GM23338 (cell line): ENCODE data around the gene SFT2D2. TPM values are rescaled to one million over a fixed set of nuclear protein-coding genes. Genes with fewer than 3 reads are reported as not detected.

Source experiments
- ATAC-seq: fragments of 200-7000 bp; cut with Tn5 transposase; 3 replicates; pipeline ENCODE4 v1.9.1; 2020
- DNase-seq: peaks from one replicate; pipeline ENCODE4 v3.0.0-alpha.2; 2015; ENCODE audit warnings: low spot score
- H2AFZ ChIP-seq: fragments of 200-600 bp; sonication (generic); 2 replicates; pipeline ENCODE4 v1.8.0; 2016; ENCODE audit warnings: antibody characterized with exemption, mild to moderate bottlenecking, moderate library complexity
- H3F3A ChIP-seq: fragments of 200-600 bp; sonication (generic); replicated peaks from 2 replicates; pipeline ENCODE4 v1.8.0; 2017; ENCODE audit warnings: antibody characterized with exemption, mixed run types, low read depth
- H3K27ac ChIP-seq: fragments of 200-600 bp; sonication (generic); 2 replicates; pipeline ENCODE4 v1.6.1; 2016; ENCODE audit warnings: low read depth
- H3K27me3 ChIP-seq: fragments of 200-600 bp; sonication (generic); 2 replicates; pipeline ENCODE4 v1.8.0; 2016; ENCODE audit warnings: mild to moderate bottlenecking, mixed run types, moderate library complexity; ENCODE audit not compliant: insufficient read depth
- H3K36me3 ChIP-seq: fragments of 200-600 bp; sonication (generic); 2 replicates; pipeline ENCODE4 v1.8.0; 2016; ENCODE audit warnings: mild to moderate bottlenecking; ENCODE audit not compliant: insufficient read depth
- H3K4me1 ChIP-seq: fragments of 200-600 bp; sonication (generic); 2 replicates; pipeline ENCODE4 v1.8.0; 2016; ENCODE audit warnings: mild to moderate bottlenecking, moderate library complexity; ENCODE audit not compliant: insufficient read depth
- H3K4me2 ChIP-seq: fragments of 200-600 bp; sonication (generic); 2 replicates; pipeline ENCODE4 v1.7.1; 2017; ENCODE audit warnings: mixed run types
- H3K4me3 ChIP-seq: fragments of 200-600 bp; sonication (generic); 2 replicates; pipeline ENCODE4 v1.6.1; 2016; ENCODE audit warnings: mixed run types
- H3K79me2 ChIP-seq: fragments of 200-600 bp; sonication (generic); replicated peaks from 2 replicates; pipeline ENCODE4 v1.8.0; 2017; ENCODE audit warnings: mild to moderate bottlenecking; ENCODE audit not compliant: insufficient read depth
- H3K9me2 ChIP-seq: fragments of 200-600 bp; sonication (generic); 2 replicates; pipeline ENCODE4 v1.8.0; 2017; ENCODE audit not compliant: insufficient read depth
- H4K20me1 ChIP-seq: fragments of 200-600 bp; sonication (generic); replicated peaks from 2 replicates; pipeline ENCODE4 v1.8.0; 2017; ENCODE audit warnings: mild to moderate bottlenecking; ENCODE audit not compliant: insufficient read depth
- H3K27ac Mint-ChIP-seq: 2 replicates; pipeline ENCODE4 v1.8.0; 2020; ENCODE audit warnings: inconsistent platforms, mild to moderate bottlenecking, moderate library complexity, mixed read lengths
- H3K27me3 Mint-ChIP-seq: 3 replicates; pipeline ENCODE4 v1.8.0; 2022; ENCODE audit warnings: low read depth, mild to moderate bottlenecking, moderate library complexity, mixed read lengths, inconsistent platforms; ENCODE audit not compliant: insufficient read depth, poor library complexity
- H3K36me3 Mint-ChIP-seq: 3 replicates; pipeline ENCODE4 v1.8.0; 2021; ENCODE audit warnings: low read depth, mild to moderate bottlenecking, inconsistent platforms, moderate library complexity, mixed read lengths
- H3K4me1 Mint-ChIP-seq: 3 replicates; pipeline ENCODE4 v1.8.0; 2020; ENCODE audit warnings: mild to moderate bottlenecking, inconsistent platforms, mixed read lengths
- H3K4me3 Mint-ChIP-seq: 3 replicates; pipeline ENCODE4 v1.8.0; 2021; ENCODE audit warnings: moderate library complexity, mild to moderate bottlenecking, inconsistent platforms, mixed read lengths
- H3K9me3 Mint-ChIP-seq: 3 replicates; pipeline ENCODE4 v1.8.0; 2020; ENCODE audit warnings: moderate library complexity, mild to moderate bottlenecking, inconsistent platforms, mixed read lengths
- EZH2 ChIP-seq: fragments of 200-600 bp; sonication (generic); IDR thresholded peaks from one replicate; pipeline ENCODE4 v1.8.0; 2017; ENCODE audit warnings: antibody characterized with exemption, mild to moderate bottlenecking, low read depth; ENCODE audit not compliant: unreplicated experiment
- EZH2phosphoT487 ChIP-seq: fragments of 200-600 bp; sonication (generic); IDR thresholded peaks from one replicate; pipeline ENCODE4 v1.8.1; 2018; ENCODE audit warnings: antibody characterized with exemption; ENCODE audit not compliant: unreplicated experiment
- JUNB ChIP-seq: IDR thresholded peaks from one replicate; pipeline ENCODE4 v1.6.1; 2016; ENCODE audit warnings: antibody characterized with exemption; ENCODE audit not compliant: unreplicated experiment
- NANOG ChIP-seq: IDR thresholded peaks from 2 replicates; pipeline ENCODE4 v1.6.1; 2016; ENCODE audit warnings: antibody characterized with exemption, borderline replicate concordance
- POLR2AphosphoS5 ChIP-seq: IDR thresholded peaks from 2 replicates; pipeline ENCODE4 v1.6.1; 2016; ENCODE audit warnings: antibody characterized with exemption, low read depth
- STAT1 ChIP-seq: IDR thresholded peaks from one replicate; pipeline ENCODE4 v1.6.1; 2016; ENCODE audit warnings: antibody characterized with exemption; ENCODE audit not compliant: unreplicated experiment
- ZNF114 ChIP-seq: fragments of 250-450 bp; sonication (Bioruptor Pico); IDR thresholded peaks from 2 replicates; pipeline ENCODE4 v1.5.0; 2020; ENCODE audit warnings: mild to moderate bottlenecking, moderate library complexity
- ZNF331 ChIP-seq: fragments of 250-450 bp; sonication (Bioruptor Pico); IDR thresholded peaks from 2 replicates; pipeline ENCODE4 v1.5.0; 2020; ENCODE audit warnings: low read depth, mild to moderate bottlenecking, moderate library complexity
- polyA plus RNA-seq: library from polyadenylated mRNA; unstranded; fragments of >200 nt; fragmentation: Nextera tagmentation; extraction: Ambion mirVana; gene quantifications from 2 replicates; pipeline ENCODE4 v1.2.1, GENCODE V29; 2016
- small RNA-seq: library from RNA; depleted of rRNA; stranded (forward); fragments of <200 nt; gene quantifications from one replicate; pipeline ENCODE3, GENCODE V24; 2014; ENCODE audit warnings: low replicate concordance
- total RNA-seq: library from RNA; depleted of rRNA; stranded (reverse); fragments of >200 nt; shearing (Covaris generic); gene quantifications from 2 replicates; pipeline ENCODE4 v1.2.3, GENCODE V29; 2014; rRNA removed
- TF ChIP-seq, protein P1 (sequence below), 2 experiments: fragments of 200-600 bp in 1 of 2; sonication (generic) in 1 of 2; conservative IDR thresholded peaks; 2 replicates each; pipeline versions ENCODE4 v1.5.1 to v1.6.1; 2016 to 2017; ENCODE audit warnings: antibody characterized with exemption in 2 of 2, low read depth in 2 of 2, mild to moderate bottlenecking in 2 of 2, moderate library complexity in 1 of 2
- TF ChIP-seq, protein P2 (sequence below): IDR thresholded peaks from one replicate; pipeline ENCODE4 v1.6.1; 2018; ENCODE audit warnings: antibody characterized with exemption; ENCODE audit not compliant: unreplicated experiment

The SFT2D2 gene
- total and polyA plus RNA-seq, 2 experiments from 2014 or later = 7.6 to 27.2 TPM

DNA sequence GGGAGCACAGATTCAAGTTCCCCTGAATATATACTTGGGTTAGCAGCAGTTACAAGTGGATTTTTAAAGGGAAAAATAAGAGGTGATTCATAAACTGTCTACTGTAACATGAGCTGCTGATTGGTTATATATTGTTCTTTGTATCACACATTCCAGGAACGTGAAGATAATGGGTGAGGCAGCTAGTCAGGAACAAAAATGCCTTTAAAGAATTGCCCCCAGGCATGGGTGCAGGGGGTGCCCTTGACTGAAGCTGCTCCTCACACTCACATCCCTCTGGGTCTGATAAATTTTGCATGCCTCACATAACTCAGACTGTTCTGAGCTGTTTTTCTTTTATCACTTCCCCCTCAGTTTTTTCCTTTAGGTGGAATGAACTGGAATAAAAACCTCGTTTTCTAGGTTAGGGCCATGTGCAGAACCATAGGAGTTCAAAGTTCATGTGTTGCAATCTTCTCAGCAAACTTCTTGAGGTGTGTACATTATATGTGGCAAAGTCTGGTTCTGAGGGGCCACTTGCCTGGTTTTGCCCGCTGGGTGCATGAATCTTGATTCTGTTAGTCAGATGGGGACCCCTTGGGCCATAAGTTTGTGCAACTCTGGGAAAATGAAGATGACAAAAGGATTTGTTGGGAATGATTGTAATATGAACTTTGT, 76.0 kb downstream of the SFT2D2 start:
- no peak overlapping the region for H3K4me3 Mint-ChIP-seq
- no peak for DNase-seq
- H3K4me3 ChIP-seq = no peak overlapping the region

More for the DNA sequence above, 76.0 kb downstream of the SFT2D2 start:
- Histone ChIP-seq H4K20me1 (no peaks in the 10 kb centered on the region), H3K79me2 (no peaks in the 10 kb centered on the region), H3K27me3 (no peaks in the 10 kb centered on the region), H3K4me1 (no peaks in the 10 kb centered on the region), H3K36me3 (no peaks in the 10 kb centered on the region), H3F3A (no peaks in the 10 kb centered on the region), H3K4me2 (no peak overlapping the region), H2AFZ (no peak overlapping the region), H3K27ac (no peak overlapping the region), H3K9me2 (no peaks in the 10 kb centered on the region; the same call in 1 of the 2 replicates)
- Mint-ChIP-seq H3K36me3 (no peaks in the 10 kb centered on the region), H3K4me1 (peaks cover 19% of the 10 kb centered on the region), H3K27me3 (peaks cover 5% of the 10 kb centered on the region), H3K9me3 (no peaks in the 10 kb centered on the region; the same call in 2 of the 3 replicates), H3K27ac (no peak overlapping the region)
- no peak for TF ChIP-seq NANOG
- TF ChIP-seq, protein P1, sequence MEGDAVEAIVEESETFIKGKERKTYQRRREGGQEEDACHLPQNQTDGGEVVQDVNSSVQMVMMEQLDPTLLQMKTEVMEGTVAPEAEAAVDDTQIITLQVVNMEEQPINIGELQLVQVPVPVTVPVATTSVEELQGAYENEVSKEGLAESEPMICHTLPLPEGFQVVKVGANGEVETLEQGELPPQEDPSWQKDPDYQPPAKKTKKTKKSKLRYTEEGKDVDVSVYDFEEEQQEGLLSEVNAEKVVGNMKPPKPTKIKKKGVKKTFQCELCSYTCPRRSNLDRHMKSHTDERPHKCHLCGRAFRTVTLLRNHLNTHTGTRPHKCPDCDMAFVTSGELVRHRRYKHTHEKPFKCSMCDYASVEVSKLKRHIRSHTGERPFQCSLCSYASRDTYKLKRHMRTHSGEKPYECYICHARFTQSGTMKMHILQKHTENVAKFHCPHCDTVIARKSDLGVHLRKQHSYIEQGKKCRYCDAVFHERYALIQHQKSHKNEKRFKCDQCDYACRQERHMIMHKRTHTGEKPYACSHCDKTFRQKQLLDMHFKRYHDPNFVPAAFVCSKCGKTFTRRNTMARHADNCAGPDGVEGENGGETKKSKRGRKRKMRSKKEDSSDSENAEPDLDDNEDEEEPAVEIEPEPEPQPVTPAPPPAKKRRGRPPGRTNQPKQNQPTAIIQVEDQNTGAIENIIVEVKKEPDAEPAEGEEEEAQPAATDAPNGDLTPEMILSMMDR (conservative IDR thresholded peaks at IDR 0.05; ENCODE audit: low read depth in 2 of 2) = no peak
- no peak for TF ChIP-seq EZH2phosphoT487
- TF ChIP-seq JUNB = no peak
- TF ChIP-seq, protein P2, sequence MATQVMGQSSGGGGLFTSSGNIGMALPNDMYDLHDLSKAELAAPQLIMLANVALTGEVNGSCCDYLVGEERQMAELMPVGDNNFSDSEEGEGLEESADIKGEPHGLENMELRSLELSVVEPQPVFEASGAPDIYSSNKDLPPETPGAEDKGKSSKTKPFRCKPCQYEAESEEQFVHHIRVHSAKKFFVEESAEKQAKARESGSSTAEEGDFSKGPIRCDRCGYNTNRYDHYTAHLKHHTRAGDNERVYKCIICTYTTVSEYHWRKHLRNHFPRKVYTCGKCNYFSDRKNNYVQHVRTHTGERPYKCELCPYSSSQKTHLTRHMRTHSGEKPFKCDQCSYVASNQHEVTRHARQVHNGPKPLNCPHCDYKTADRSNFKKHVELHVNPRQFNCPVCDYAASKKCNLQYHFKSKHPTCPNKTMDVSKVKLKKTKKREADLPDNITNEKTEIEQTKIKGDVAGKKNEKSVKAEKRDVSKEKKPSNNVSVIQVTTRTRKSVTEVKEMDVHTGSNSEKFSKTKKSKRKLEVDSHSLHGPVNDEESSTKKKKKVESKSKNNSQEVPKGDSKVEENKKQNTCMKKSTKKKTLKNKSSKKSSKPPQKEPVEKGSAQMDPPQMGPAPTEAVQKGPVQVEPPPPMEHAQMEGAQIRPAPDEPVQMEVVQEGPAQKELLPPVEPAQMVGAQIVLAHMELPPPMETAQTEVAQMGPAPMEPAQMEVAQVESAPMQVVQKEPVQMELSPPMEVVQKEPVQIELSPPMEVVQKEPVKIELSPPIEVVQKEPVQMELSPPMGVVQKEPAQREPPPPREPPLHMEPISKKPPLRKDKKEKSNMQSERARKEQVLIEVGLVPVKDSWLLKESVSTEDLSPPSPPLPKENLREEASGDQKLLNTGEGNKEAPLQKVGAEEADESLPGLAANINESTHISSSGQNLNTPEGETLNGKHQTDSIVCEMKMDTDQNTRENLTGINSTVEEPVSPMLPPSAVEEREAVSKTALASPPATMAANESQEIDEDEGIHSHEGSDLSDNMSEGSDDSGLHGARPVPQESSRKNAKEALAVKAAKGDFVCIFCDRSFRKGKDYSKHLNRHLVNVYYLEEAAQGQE = no peak
- TF ChIP-seq EZH2 = no peak
- TF ChIP-seq ZNF114 (CRISPR knock-in tag) = no peak
- no peak for TF ChIP-seq POLR2AphosphoS5
- TF ChIP-seq ZNF331 (CRISPR knock-in tag) = no peak
- no peak for TF ChIP-seq STAT1
- no peak for ATAC-seq

Small RNA genes lying within 50 kb of the gene (small RNA-seq; reads per million reads assigned to genes)
- gene AL021397.1 (not detected), gene RNU6-1310P (not detected)

Other genes with a start within 250 kb of the SFT2D2 start
- 11.6 and 13.6 TPM in 2 replicates for gene GPR161, start 89.1 kb upstream of the SFT2D2 start, total RNA-seq
- gene GPR161, start 89.1 kb upstream of the SFT2D2 start, polyA plus RNA-seq = 6.7 and 7.9 TPM in 2 replicates
- gene TIPRL, start 47.0 kb upstream of the SFT2D2 start, total RNA-seq = 15.9 and 17.1 TPM in 2 replicates
- 32.0 and 32.8 TPM in 2 replicates for gene TIPRL, start 47.0 kb upstream of the SFT2D2 start, polyA plus RNA-seq
- gene TBX19, start 54.9 kb downstream of the SFT2D2 start, total RNA-seq = 0.82 and 1.1 TPM in 2 replicates
- gene TBX19, start 54.9 kb downstream of the SFT2D2 start, polyA plus RNA-seq = 0.76 and 0.85 TPM in 2 replicates